ENCODE measurements around the gene MEIS2.

Gene MEIS2

GRCh38 chr15:36858423-36858822 is 241.9 kb downstream of the MEIS2 start:
- TF ChIP-seq ZNF274 (IDR thresholded peaks at IDR 0.05; ENCODE audit: low read depth, low read length) = no peak
- H3K4me3 ChIP-seq (ENCODE audit: low read length) = no peak overlapping the region

- H3K4me3 ChIP-seq (ENCODE audit: low read length) = no peak overlapping the region
- no peak for TF ChIP-seq ZNF274 (IDR thresholded peaks at IDR 0.05; ENCODE audit: low read depth, low read length)
Measured at GRCh38 chr15:36856339-36856973, 243.9 kb downstream of the MEIS2 start.

GRCh38 chr15:36850864-36851263 is 249.5 kb downstream of the MEIS2 start:
- TF ChIP-seq ZNF274 (IDR thresholded peaks at IDR 0.05; ENCODE audit: low read depth, low read length) = no peak
- no peak overlapping the region for H3K4me3 ChIP-seq (ENCODE audit: low read length)

GRCh38 chr15:36845270-36845669 is 255.1 kb downstream of the MEIS2 start:
- no peak overlapping the region for H3K4me3 ChIP-seq (ENCODE audit: low read length)
- TF ChIP-seq ZNF274 (IDR thresholded peaks at IDR 0.05; ENCODE audit: low read depth, low read length) = no peak

GRCh38 chr15:36844534-36844998 is 255.8 kb downstream of the MEIS2 start:
- no peak for TF ChIP-seq ZNF274 (IDR thresholded peaks at IDR 0.05; ENCODE audit: low read depth, low read length)
- H3K4me3 ChIP-seq (ENCODE audit: low read length) = no peak overlapping the region

- TF ChIP-seq ZNF274 (IDR thresholded peaks at IDR 0.05; ENCODE audit: low read depth, low read length) = no peak
- H3K4me3 ChIP-seq (ENCODE audit: low read length) = no peak overlapping the region
Measured at GRCh38 chr15:36843822-36844221, 256.5 kb downstream of the MEIS2 start.

- no peak for TF ChIP-seq ZNF274 (IDR thresholded peaks at IDR 0.05; ENCODE audit: low read depth, low read length)
- H3K4me3 ChIP-seq (ENCODE audit: low read length) = no peak overlapping the region
Measured at GRCh38 chr15:36841193-36841592, 259.2 kb downstream of the MEIS2 start.

Measured in GM08714 (cell line).